Mesenchymal stem cell (in vitro differentiated cells and primary cell): ENCODE data around the gene GPHN.

ENCODE experiments used
- DNase-seq: peaks from one replicate; pipeline ENCODE4 v3.0.0-alpha.2; 2013
- H2AFZ ChIP-seq: one replicate; pipeline ENCODE4 v1.6.1; 2013; ENCODE audit warnings: low read depth, mild to moderate bottlenecking, control low read depth, inconsistent platforms, low read length, moderate library complexity
- H2AK5ac ChIP-seq: 2 replicates; pipeline ENCODE4 v1.6.1; 2013; ENCODE audit warnings: low read length, moderate library complexity, mild to moderate bottlenecking, inconsistent platforms; ENCODE audit not compliant: severe bottlenecking
- H2BK120ac ChIP-seq: one replicate; pipeline ENCODE4 v1.6.1; 2013; ENCODE audit warnings: low read depth, mild to moderate bottlenecking, inconsistent platforms, low read length, moderate library complexity
- H2BK12ac ChIP-seq, 2 experiments: one replicate each; pipeline ENCODE4 v1.6.1; 2013; ENCODE audit warnings: inconsistent platforms in 2 of 2, low read length in 2 of 2, mild to moderate bottlenecking in 2 of 2, moderate library complexity in 2 of 2, control low read depth in 1 of 2
- H2BK15ac ChIP-seq: one replicate; pipeline ENCODE4 v1.6.1; 2013; ENCODE audit warnings: mild to moderate bottlenecking, low read depth, inconsistent platforms; ENCODE audit not compliant: poor library complexity, severe bottlenecking
- H2BK5ac ChIP-seq: 2 replicates; pipeline ENCODE4 v1.6.1; 2013; ENCODE audit warnings: low read depth, mild to moderate bottlenecking, low read length, control low read depth, inconsistent platforms; ENCODE audit not compliant: poor library complexity, severe bottlenecking
- H3K14ac ChIP-seq, 2 experiments: one replicate each; pipeline ENCODE4 v1.6.1; 2013; ENCODE audit warnings: inconsistent platforms in 2 of 2, low read length in 2 of 2, control low read depth in 1 of 2, mild to moderate bottlenecking in 1 of 2, moderate library complexity in 1 of 2
- H3K18ac ChIP-seq, 2 experiments: one replicate each; pipeline ENCODE4 v1.6.1; 2013; ENCODE audit warnings: inconsistent platforms in 2 of 2, low read length in 2 of 2, control low read depth in 1 of 2, low read depth in 1 of 2, mild to moderate bottlenecking in 1 of 2
- H3K23ac ChIP-seq, 2 experiments: one replicate each; pipeline ENCODE4 v1.6.1; 2013; ENCODE audit warnings: inconsistent platforms in 2 of 2, low read length in 2 of 2, mild to moderate bottlenecking in 2 of 2, moderate library complexity in 2 of 2, control low read depth in 1 of 2
- H3K27ac ChIP-seq: 2 replicates; pipeline ENCODE4 v1.5.1; 2013; ENCODE audit warnings: mild to moderate bottlenecking, moderate library complexity, low read length, control low read depth, inconsistent platforms; ENCODE audit not compliant: poor library complexity, severe bottlenecking
- H3K27me3 ChIP-seq, 2 experiments: 2 replicates each; pipeline versions ENCODE4 v1.6.1 to v1.7.0; 2013; ENCODE audit warnings: low read length in 2 of 2, mild to moderate bottlenecking in 2 of 2, moderate library complexity in 2 of 2, control low read depth in 1 of 2, inconsistent platforms in 1 of 2; ENCODE audit not compliant: control insufficient read depth in 1 of 2, insufficient read depth in 1 of 2
- H3K36me3 ChIP-seq, 2 experiments: 2 replicates each; pipeline versions ENCODE4 v1.6.1 to v1.7.0; 2013; ENCODE audit warnings: low read length in 2 of 2, control low read depth in 1 of 2, inconsistent platforms in 1 of 2, low read depth in 1 of 2, mild to moderate bottlenecking in 1 of 2; ENCODE audit not compliant: insufficient read depth in 2 of 2, control insufficient read depth in 1 of 2
- H3K4ac ChIP-seq, 2 experiments: one replicate each; pipeline ENCODE4 v1.6.1; 2013; ENCODE audit warnings: inconsistent platforms in 2 of 2, low read length in 2 of 2, mild to moderate bottlenecking in 2 of 2, moderate library complexity in 2 of 2, control low read depth in 1 of 2, low read depth in 1 of 2
- H3K4me1 ChIP-seq: 2 replicates; pipeline ENCODE4 v1.6.1; 2013; ENCODE audit warnings: low read depth, low read length, control low read depth; ENCODE audit not compliant: control insufficient read depth, insufficient read depth
- H3K4me2 ChIP-seq: 2 replicates; pipeline ENCODE4 v1.6.1; 2013; ENCODE audit warnings: low read length, mild to moderate bottlenecking, inconsistent platforms; ENCODE audit not compliant: poor library complexity, severe bottlenecking
- H3K4me3 ChIP-seq, 2 experiments: 2 replicates each; pipeline versions ENCODE4 v1.5.1 to v1.7.0; 2013; ENCODE audit warnings: low read length in 2 of 2, mild to moderate bottlenecking in 2 of 2, control low read depth in 1 of 2, low read depth in 1 of 2; ENCODE audit not compliant: insufficient read depth in 1 of 2
- H3K79me1 ChIP-seq: replicated peaks from 2 replicates; pipeline ENCODE4 v1.6.1; 2013; ENCODE audit warnings: mild to moderate bottlenecking, control low read depth, low read length, inconsistent platforms; ENCODE audit not compliant: poor library complexity, severe bottlenecking
- H3K9ac ChIP-seq: 2 replicates; pipeline ENCODE4 v1.7.0; 2013; ENCODE audit warnings: mild to moderate bottlenecking, low read length, moderate library complexity
- H3K9me3 ChIP-seq: 2 replicates; pipeline ENCODE4 v1.7.0; 2013; ENCODE audit warnings: mild to moderate bottlenecking, low read length; ENCODE audit not compliant: control insufficient read depth
- H4K8ac ChIP-seq: one replicate; pipeline ENCODE4 v1.6.1; 2013; ENCODE audit warnings: inconsistent platforms, mild to moderate bottlenecking, low read length, moderate library complexity
- H4K91ac ChIP-seq: one replicate; pipeline ENCODE4 v1.6.1; 2013; ENCODE audit warnings: mild to moderate bottlenecking, low read length, inconsistent platforms
- WGBS: methylation state at CpG from one replicate; pipeline ENCODE4 v1.1.7; 2013; ENCODE audit warnings: mixed read lengths; 5-methylcytosine and 5-hydroxymethylcytosine counted together

GPHN gene

DNA sequence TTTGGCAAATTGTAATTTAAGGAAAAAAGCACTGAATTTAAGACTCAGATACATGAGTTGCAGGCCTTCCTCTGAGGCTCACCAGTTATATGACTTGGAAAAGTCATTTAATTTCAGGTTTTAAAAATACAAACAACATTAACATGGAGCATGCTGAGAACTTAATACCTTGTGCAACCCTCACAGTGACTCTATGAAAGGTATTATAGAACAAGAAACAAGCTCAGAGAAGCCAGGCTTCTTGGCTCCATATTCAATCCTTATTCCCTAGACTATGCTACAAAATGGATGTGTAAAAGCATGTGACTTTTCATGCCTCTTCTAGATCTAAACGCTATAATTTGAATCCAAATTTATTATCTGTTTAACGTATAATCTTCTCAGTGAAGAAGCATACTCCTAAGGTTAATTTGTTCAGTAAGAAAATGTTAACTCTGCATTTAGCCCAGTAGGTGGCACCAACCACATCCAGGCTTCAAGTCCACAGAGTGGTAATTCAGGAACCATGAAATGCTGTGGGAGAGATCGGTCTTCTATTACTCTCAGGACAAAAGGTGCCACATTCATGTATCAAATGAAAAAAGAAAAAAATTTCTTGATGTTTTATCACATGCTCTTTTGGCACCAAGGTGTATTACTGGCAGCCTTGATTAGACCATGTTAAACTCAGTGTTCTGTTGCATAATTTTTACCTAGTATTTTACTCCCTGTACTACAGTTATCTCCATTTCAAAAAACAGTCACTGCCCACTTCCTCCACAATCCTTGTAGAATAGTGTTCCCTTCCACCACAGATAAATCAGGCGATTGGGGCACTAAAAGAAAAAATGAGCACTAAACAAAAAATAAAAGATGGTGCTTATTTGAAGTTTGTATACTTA lies 12.5 kb upstream of the GPHN start:
- no peak overlapping the region for H3K27ac ChIP-seq
- no peak overlapping the region for H3K18ac ChIP-seq
- no peaks in the 10 kb centered on the region for H3K79me1 ChIP-seq
- H2BK12ac ChIP-seq, result no peak overlapping the region
- H2BK15ac ChIP-seq, result no peak overlapping the region
- H2BK120ac ChIP-seq, result no peak overlapping the region
- H3K9me3 ChIP-seq, result no peaks in the 10 kb centered on the region
- H3K36me3 ChIP-seq, result no peaks in the 10 kb centered on the region
- H3K4me3 ChIP-seq, result no peak overlapping the region
- no peak overlapping the region for H4K91ac ChIP-seq
- H3K23ac ChIP-seq, result no peak overlapping the region
- H3K27me3 ChIP-seq, result no peaks in the 10 kb centered on the region
- peak; percentile 68 for DNase-seq
- H2AK5ac ChIP-seq, result no peak overlapping the region
- H3K4me1 ChIP-seq, result no peaks in the 10 kb centered on the region
- H3K4ac ChIP-seq, result no peak overlapping the region
- no peak overlapping the region for H2BK5ac ChIP-seq
- no peak overlapping the region for H3K4me2 ChIP-seq
- H4K8ac ChIP-seq, result no peak overlapping the region
- peak overlapping the region; percentile 67 for H3K9ac ChIP-seq
- H3K14ac ChIP-seq, result no peak overlapping the region
- WGBS, result no CpG with 5 or more reads among the region's 4 CpGs
- no peak overlapping the region for H2AFZ ChIP-seq

DNA sequence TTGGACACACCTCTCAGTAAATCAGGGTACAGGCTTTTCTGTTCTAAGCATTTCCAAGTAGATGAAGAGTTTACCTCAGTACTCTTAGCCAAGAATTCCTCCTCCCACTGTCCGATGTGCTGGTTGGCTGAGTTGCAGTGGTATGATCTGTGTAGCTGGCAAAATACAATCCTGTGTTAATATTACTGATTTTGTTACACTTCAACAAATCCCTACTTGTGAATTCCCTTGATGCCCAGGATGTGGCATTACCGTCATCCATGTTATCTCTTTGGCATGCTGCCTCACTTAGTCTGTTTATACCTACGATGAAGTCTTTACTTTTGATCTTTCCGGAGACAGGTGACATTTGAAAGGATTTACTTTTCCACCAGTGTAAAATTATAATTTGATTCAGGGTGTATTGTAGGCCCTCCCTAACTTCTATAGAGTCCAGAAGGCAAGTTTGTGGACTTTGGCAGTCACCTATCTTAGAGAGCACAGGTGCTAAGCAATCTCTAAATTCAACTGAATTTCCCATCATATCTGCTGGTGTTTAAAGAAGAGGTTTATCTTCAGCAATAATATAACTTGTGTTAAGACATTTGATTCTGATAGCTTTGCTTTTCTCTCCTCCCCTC lies 11.6 kb upstream of the GPHN start:
- 100% methylated on average over 2 of the region's 4 CpGs for WGBS
- H4K91ac ChIP-seq, result no peak overlapping the region
- H2AK5ac ChIP-seq, result no peak overlapping the region
- no peak overlapping the region for H3K23ac ChIP-seq
- no peak overlapping the region for H2BK12ac ChIP-seq
- no peaks in the 10 kb centered on the region for H3K4me1 ChIP-seq
- H3K9me3 ChIP-seq, result no peaks in the 10 kb centered on the region
- H2BK5ac ChIP-seq, result no peak overlapping the region
- H3K4me3 ChIP-seq, result no peak overlapping the region
- no peak for DNase-seq
- no peak overlapping the region for H2BK15ac ChIP-seq
- no peak overlapping the region for H3K14ac ChIP-seq
- no peak overlapping the region for H3K4ac ChIP-seq
- H4K8ac ChIP-seq, result no peak overlapping the region
- no peaks in the 10 kb centered on the region for H3K79me1 ChIP-seq
- no peak overlapping the region for H3K18ac ChIP-seq
- no peak overlapping the region for H3K4me2 ChIP-seq
- H3K9ac ChIP-seq, result peak overlapping the region; percentile 67
- H2BK120ac ChIP-seq, result no peak overlapping the region
- no peak overlapping the region for H2AFZ ChIP-seq
- no peaks in the 10 kb centered on the region for H3K36me3 ChIP-seq
- no peak overlapping the region for H3K27ac ChIP-seq
- no peaks in the 10 kb centered on the region for H3K27me3 ChIP-seq

DNA sequence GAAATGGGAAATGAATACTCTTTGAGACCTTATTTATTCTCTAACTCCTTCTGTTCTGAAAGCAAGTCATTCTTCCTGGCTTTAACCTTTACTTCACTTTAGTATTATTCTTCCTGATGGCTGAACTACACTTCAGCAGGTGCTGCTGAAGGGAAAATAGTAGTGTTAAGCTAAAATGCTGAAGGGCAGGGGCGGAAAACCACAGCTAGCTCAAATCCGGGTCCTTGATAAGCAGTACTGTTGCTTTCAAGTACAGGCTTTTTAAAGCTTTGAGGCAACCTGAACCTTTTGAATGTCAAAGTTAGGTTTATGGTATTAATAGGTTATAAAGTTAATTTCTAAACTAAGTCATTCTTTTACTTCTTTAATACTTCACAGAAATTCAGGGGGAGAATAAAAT lies 11.0 kb upstream of the GPHN start:
- Histone ChIP-seq H4K91ac (no peak overlapping the region), H2BK15ac (no peak overlapping the region), H3K9ac (no peak overlapping the region), H2BK5ac (no peak overlapping the region), H2BK120ac (no peak overlapping the region), H3K36me3 (no peaks in the 10 kb centered on the region), H2AK5ac (no peak overlapping the region), H3K27me3 (no peaks in the 10 kb centered on the region), H2BK12ac (no peak overlapping the region), H2AFZ (no peak overlapping the region), H3K23ac (no peak overlapping the region), H4K8ac (no peak overlapping the region), H3K27ac (no peak overlapping the region), H3K4me1 (no peaks in the 10 kb centered on the region), H3K4ac (no peak overlapping the region), H3K18ac (no peak overlapping the region), H3K79me1 (no peaks in the 10 kb centered on the region), H3K4me2 (no peak overlapping the region), H3K14ac (no peak overlapping the region), H3K4me3 (no peak overlapping the region), H3K9me3 (no peaks in the 10 kb centered on the region)
- 93% methylated on average over 2 of the region's 2 CpGs for WGBS
- no peak for DNase-seq

DNA sequence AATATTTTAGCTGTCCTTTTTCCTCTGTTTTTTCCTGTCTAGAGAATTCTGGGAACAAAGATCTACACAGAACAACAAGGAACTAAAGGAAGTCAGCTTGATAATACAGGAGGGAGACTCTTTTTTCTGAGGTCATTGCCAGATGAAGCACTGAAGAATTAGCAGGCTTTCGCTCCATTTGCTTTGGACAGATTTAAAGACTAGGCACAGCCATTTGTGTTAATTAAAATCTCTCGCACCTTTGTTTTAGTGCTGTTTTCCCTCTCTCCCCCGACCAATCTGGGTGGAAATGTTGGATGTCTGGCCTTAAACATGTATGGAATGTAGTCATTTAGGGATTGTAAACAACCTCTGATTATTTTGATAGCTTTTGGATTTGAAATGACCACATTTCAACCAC lies 9.6 kb upstream of the GPHN start:
- Histone ChIP-seq H3K4me3 (no peak overlapping the region), H3K14ac (no peak overlapping the region), H4K8ac (no peak overlapping the region), H3K18ac (no peak overlapping the region), H3K4me2 (no peak overlapping the region), H3K9ac (no peak overlapping the region), H3K27ac (no peak overlapping the region), H2BK5ac (no peak overlapping the region), H3K4me1 (no peaks in the 10 kb centered on the region), H3K9me3 (no peaks in the 10 kb centered on the region), H2AFZ (no peak overlapping the region), H2BK15ac (no peak overlapping the region), H2BK120ac (no peak overlapping the region), H3K79me1 (no peaks in the 10 kb centered on the region), H2BK12ac (no peak overlapping the region), H3K27me3 (no peaks in the 10 kb centered on the region), H3K36me3 (no peaks in the 10 kb centered on the region), H4K91ac (no peak overlapping the region), H3K23ac (no peak overlapping the region), H2AK5ac (no peak overlapping the region), H3K4ac (no peak overlapping the region)
- 65% methylated on average over 2 of the region's 3 CpGs for WGBS
- no peak for DNase-seq
